HG02970 (cell line): Measurements from ENCODE around the gene NSMCE1.
"Not testable (repeated sequence)": the region's sequence is repeated elsewhere in the genome, so short reads cannot be mapped to it uniquely, and the experiment has no call there.

ENCODE experiments used
- ATAC-seq: cut with Tn5 transposase; IDR thresholded peaks from one replicate; pipeline ENCODE4 v1.9.1; 2021; ENCODE audit warnings: mild to moderate bottlenecking, moderate library complexity, moderate number of reproducible peaks; ENCODE audit not compliant: unreplicated experiment, low FRiP score

The NSMCE1 gene

DNA sequence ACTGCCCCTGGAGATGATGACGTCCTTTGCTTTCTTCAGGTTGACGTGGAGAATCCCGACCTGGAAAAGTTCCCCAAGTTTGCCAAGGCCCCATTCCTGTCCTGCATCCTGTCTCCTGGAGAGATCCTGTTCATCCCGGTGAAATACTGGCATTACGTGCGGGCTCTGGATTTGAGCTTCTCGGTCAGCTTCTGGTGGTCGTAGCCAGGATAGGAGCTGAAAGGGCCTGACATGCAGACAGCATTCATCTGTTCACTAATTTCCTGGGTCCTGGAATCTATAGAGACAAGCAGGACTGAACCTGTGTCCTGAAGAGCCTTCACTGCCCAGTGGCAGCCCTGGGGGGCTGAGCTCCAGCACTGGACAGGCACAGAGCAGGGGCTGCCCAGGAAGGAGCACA is 48.0 kb downstream of the NSMCE1 start:
- no peak for ATAC-seq

DNA sequence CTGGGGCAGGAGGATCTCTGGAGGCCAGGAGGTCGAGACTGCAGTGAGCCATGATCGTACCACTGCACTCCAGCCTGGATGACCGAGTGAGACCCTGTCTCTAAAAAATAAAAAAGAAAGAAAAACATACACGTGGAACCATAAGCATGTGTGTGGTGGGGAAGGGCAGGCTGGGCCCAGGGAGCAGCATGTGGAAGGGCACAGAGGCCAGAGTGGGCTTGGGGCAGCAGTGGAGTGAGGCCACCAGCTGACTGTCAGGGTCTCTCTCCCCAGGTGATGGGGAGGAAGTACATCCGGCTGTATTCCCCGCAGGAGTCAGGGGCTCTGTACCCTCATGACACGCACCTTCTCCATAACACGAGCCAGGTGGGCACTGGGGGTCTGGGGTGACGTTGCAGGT is 48.5 kb downstream of the NSMCE1 start:
- ATAC-seq: no peak

DNA sequence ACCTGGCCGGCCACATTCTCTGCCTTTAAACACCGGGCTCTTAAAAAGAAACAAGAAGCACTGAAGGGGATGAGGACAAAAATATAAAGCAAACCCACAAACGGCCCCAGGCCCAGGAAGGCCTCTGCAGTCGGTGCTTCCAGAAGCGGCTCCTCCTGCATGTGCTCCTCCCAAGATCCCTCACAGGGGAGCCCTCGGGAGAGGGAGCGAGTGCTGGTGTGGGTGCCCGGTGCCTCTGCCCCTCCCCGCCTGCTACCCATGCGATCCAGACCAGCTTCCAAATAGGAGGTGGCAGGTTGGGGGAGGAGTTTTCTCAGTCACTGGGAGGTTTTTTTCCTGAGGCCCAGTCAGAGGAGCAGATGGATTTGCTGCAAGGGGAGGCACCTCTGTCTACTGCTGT is 49.4 kb downstream of the NSMCE1 start:
- ATAC-seq: no peak

DNA sequence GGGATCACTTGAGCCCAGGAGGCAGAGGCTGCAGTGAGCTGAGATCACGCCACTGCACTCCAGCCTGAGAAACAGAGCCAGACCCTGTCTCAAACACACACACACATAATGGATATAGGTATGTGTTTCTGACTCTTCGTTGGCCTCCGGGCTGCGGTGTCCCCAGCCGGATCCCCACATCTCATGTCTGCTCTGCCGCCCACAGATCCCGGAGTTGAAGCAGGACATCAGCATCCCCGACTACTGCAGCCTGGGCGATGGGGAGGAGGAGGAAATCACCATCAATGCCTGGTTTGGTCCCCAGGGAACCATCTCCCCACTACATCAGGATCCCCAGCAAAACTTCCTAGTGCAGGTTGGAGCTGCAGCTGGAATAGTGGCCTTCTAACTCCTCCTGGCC is 49.8 kb downstream of the NSMCE1 start:
- no peak for ATAC-seq

DNA sequence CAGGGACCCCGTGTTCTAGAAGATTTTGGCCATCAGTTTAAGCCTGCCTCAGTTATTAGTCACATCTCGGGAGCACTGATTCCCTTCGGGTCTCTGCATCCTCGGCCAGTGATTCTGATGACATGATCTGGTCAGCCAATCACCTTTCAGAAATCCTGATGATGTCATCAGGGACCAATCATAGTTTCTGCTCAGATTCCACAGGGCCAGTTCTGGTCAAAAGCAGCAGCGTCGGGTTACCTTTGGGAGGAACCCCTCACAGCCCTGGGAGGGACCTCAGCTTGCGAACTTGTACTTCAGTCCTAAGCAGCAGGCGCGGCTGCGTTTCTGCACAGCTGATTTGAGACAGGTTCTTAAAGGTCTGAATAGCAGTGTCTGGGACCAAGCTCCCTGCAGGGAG is 51.3 kb downstream of the NSMCE1 start:
- ATAC-seq: no peak

DNA sequence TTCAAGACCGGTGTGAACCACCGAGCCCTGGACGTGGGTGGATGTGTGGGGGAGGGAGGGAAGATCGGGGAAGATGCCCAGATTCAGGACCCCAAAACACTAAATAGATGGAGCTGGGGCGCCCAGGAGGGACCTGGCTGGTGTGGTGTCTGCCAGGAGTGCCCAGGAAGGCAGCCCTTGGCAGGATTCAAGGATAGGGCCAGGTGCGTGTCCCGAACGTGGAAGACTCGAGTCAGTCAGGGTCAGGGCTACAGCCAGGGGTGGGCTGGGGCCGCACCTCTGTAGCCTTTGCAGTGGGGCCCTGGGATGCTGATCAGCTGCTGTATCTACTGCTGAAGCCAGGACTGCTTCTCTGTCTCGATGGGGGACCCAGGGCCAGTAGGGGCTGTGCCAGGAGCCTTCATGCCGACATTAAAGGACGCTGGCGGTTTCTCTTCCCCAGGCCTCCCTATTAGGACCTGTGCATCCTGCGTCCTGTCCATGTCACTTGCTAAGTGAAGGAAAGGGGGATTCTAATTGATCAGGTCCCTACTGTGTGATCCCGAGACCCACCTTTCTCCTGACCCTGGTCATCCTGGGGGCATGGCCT is 52.2 kb downstream of the NSMCE1 start:
- no peak for ATAC-seq

- no peak for ATAC-seq
Measured at GRCh38 chr16:27215660-27216059, 52.9 kb downstream of the NSMCE1 start.

DNA sequence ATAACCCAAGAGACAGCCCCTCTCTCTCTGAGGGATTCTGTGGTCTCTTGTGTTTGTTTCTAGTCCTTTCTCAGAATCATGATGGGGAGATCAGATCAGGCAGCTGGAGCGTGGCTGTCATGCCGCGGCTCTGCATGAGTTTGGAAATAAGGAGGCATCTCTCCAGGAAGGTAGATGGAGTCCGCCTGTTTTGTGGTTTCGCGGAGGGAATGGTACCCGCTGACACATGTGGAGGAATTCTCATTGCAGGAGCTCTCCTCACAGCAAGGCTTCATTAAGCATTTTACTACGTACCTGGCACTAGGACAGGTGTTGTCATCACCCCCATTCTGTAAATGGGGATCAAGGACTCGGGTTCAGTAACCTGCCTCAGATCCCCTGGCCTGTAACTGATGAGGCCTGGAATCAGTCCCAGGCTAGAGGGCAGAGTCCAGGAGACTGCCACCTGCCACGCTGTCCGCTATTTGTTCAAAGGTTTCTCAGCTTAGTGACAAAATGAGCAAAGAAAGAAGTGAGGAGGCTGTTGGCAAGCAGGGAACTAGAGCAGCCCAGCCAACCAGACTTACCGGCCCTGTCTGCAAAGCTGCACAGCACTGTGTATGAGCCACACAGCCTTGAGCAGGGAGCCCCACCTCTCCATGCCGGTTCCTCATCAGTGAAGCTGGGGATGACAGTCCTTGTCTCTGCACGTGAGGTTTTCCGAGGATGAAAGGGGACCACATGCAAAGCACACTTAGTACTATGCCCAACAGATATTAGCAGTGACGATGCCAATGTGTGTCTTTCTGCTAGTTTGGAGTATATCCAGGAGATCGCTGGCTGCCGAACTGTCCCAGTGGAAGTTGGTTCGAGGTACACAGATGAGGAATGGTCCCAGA is 54.2 kb downstream of the NSMCE1 start:
- ATAC-seq: no peak

- no peak for ATAC-seq
Measured at GRCh38 chr16:27211026-27211425, 57.5 kb downstream of the NSMCE1 start.

- ATAC-seq: no peak
Measured at GRCh38 chr16:27210174-27210573, 58.4 kb downstream of the NSMCE1 start.

DNA sequence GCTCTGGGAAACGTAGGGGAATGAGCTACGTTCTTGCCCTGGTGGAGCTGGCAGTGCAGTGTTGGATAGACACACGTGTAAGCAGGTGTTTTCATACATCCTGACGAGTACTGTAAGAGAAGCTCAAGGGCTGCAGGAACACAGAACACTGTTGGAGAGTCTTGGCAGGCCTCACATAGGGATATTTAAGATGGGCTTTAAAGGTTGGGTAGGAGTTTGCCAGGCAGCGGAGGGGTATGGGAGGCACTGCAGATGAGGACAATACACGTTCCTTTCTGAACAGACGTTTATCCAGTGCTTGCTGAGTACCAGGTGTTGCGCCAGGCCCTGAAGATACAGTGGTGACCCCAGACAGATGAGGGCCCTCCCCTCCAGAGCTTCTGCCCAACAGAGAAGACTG is 59.0 kb downstream of the NSMCE1 start:
- no peak for ATAC-seq

- no peak for ATAC-seq
Measured at GRCh38 chr16:27208796-27209195, 59.8 kb downstream of the NSMCE1 start.

- ATAC-seq: no peak
Measured at GRCh38 chr16:27208081-27208680, 60.4 kb downstream of the NSMCE1 start.

GRCh38 chr16:27207121-27207520 is 61.5 kb downstream of the NSMCE1 start:
- not testable (repeated sequence) for ATAC-seq

GRCh38 chr16:27205423-27206065 is 63.0 kb downstream of the NSMCE1 start:
- no peak for ATAC-seq

DNA sequence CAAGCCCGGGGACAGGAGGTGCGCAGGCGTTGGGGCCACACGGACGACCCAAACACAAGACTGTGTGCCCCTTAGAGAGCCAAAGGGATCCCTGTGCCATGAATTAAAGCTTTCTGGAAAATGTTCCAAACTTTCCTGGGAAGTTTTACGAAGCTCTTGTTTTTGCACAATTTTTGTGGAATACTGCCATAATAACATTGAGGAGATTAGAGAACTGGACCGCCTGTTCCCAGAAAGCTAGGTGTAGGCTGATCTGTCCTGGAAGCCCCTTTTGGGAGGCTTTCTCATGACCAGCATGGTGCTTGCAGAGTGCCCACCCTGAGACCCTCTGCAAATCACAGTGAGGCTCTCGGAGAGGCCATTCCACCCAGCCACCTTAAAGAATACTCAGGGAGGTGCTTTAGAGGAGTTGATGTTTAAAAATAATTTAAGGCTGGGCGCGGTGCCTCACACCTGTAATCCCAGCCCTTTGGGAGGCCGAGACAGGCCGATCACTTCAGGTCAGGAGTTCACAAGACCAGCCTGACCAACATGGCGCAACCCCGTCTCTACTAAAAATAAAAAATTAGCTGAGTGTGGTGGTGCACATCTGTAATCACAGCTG is 64.2 kb downstream of the NSMCE1 start:
- no peak for ATAC-seq

DNA sequence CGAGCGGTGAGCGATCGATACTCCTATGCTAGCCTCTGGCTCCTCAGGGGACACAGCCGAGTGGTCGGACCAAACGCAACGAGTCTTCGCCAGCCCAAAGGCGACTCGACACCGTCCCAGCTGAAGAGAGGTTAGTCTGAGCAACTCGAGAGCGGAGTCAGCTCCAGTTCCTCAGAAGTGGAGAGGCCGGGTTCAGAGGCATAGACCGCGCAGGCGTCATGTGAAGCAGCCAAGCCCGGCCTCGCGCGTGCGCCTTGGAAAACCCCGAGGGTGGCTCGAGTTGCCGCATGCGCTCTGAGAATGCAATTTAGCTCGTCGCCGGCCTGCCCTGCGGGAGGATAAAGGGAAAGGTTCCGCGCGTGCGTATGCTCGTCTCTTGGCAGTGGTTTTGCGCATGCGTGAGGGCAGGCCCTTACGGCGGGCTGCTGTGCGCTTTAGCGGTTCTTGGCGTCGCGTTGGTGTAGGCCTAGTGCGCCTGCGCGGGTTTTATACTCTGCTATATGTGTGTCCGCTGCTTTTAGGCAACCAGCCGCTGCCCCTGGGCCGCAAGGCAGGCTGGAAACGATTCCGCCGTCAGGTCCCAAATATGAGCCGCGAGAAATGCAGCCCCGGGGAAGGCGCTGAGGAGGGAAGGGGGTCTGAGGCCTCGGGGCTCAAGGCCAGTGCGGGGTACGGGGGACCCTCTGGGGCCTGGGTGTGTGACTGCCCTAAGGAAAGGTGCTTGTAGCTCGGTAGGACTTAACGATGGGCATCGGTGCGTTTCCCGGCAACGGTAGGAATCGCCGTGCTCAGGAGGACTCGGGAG is 64.9 kb downstream of the NSMCE1 start, which contains the start of gene KDM8:
Gene KDM8, plus strand, starts transcription at position 20 of the 805 bp plus-strand sequence. CDS start 6,598 bp downstream, outside the sequence.
- ATAC-seq: peak; percentile 88

- ATAC-seq: peak; percentile 65
Measured at GRCh38 chr16:27202923-27203506, 65.6 kb downstream of the NSMCE1 start.

DNA sequence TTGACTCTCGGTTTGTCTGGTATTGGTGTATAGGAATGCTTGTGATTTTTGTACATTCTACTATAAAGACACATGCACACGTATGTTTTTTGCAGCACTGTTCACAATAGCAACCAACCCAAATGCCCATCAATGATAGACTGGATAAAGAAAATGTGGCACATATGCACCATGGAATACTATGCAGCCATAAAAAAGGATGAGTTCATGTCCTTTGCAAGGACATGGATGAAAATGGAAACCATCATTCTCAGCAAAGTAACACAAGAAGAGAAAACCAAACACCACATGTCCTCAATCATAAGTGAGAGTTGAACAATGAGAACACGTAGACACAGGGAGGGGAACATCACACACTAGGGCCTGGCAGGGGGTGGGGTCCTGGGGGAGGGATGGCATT is 67.7 kb downstream of the NSMCE1 start:
- not testable (repeated sequence) for ATAC-seq
